HG02610 (cell line): Measurements from ENCODE around the gene SOCS3.
"Not testable (repeated sequence)": the region's sequence is repeated elsewhere in the genome, so short reads cannot be mapped to it uniquely, and the experiment has no call there.

Experiments
- ATAC-seq: cut with Tn5 transposase; IDR thresholded peaks from one replicate; pipeline ENCODE4 v1.9.1; 2021; ENCODE audit warnings: mild to moderate bottlenecking, moderate library complexity; ENCODE audit not compliant: unreplicated experiment

The SOCS3 gene

GRCh38 chr17:78332991-78333390, 26.9 kb downstream of the SOCS3 start:
- ATAC-seq, result no peak

- not testable (repeated sequence) for ATAC-seq
Measured at GRCh38 chr17:78331355-78331754, 28.5 kb downstream of the SOCS3 start.

GRCh38 chr17:78330570-78331224, 29.2 kb downstream of the SOCS3 start:
- ATAC-seq, result no peak

GRCh38 chr17:78329263-78330059, 30.4 kb downstream of the SOCS3 start:
- ATAC-seq, result no peak

- no peak for ATAC-seq
Measured at GRCh38 chr17:78327880-78328279, 32.0 kb downstream of the SOCS3 start.

- ATAC-seq, result no peak
Measured at GRCh38 chr17:78325076-78325687, 34.7 kb downstream of the SOCS3 start.

GRCh38 chr17:78324391-78325075, 35.3 kb downstream of the SOCS3 start:
- no peak for ATAC-seq

GRCh38 chr17:78323826-78324390, 36.0 kb downstream of the SOCS3 start:
- no peak for ATAC-seq

- ATAC-seq, result no peak
Measured at GRCh38 chr17:78322858-78323455, 36.9 kb downstream of the SOCS3 start.

GRCh38 chr17:78322327-78322857, 37.5 kb downstream of the SOCS3 start:
- ATAC-seq, result no peak

GRCh38 chr17:78318843-78319242, 41.0 kb downstream of the SOCS3 start:
- no peak for ATAC-seq

GRCh38 chr17:78318407-78318806, 41.5 kb downstream of the SOCS3 start:
- ATAC-seq, result no peak

- ATAC-seq, result no peak
Measured at GRCh38 chr17:78317794-78318400, 42.0 kb downstream of the SOCS3 start.

GRCh38 chr17:78316867-78317789, 42.7 kb downstream of the SOCS3 start:
- no peak for ATAC-seq

- ATAC-seq, result no peak
Measured at GRCh38 chr17:78316115-78316866, 43.6 kb downstream of the SOCS3 start.

GRCh38 chr17:78315355-78316114, 44.3 kb downstream of the SOCS3 start:
- ATAC-seq, result no peak

- no peak for ATAC-seq
Measured at GRCh38 chr17:78314683-78315354, 45.1 kb downstream of the SOCS3 start.
